ENCODE data around the gene TSPAN32.

The TSPAN32 gene, protein sequence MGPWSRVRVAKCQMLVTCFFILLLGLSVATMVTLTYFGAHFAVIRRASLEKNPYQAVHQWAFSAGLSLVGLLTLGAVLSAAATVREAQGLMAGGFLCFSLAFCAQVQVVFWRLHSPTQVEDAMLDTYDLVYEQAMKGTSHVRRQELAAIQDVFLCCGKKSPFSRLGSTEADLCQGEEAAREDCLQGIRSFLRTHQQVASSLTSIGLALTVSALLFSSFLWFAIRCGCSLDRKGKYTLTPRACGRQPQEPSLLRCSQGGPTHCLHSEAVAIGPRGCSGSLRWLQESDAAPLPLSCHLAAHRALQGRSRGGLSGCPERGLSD

DNA sequence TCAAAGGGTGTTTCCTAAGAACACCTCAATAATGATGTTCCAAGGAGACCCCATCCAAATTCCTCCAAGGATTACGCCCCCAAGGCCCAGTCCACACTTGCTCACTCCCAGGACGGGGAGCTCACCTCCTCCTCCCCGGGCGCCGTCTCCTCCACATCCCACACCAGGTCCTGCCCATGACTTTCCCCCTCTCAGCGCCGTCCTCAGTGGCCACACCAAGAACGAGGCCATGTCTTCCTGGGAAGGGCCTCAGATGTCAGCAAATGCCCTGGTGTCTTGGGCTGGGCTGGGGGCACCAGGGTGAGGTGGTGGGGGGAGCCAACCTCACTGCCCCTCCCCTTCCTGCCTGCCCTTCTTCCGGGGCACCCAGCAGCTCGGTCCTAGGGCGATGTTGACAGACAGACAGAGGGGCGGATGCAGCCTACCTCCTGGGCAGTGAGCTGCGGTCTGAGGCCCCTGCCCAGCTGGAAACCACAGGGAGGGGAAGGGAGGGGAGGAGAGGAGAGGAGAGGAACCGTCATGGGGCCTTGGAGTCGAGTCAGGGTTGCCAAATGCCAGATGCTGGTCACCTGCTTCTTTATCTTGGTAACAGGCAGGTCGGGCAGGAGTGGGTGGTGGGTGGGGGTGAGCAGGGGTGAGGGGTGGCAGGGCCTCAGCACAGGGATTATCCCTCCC lies at the start of gene TSPAN32, which contains the start of gene C11orf21:
TSS of gene TSPAN32 (plus strand) at position 383 of the 675 bp plus-strand sequence. CDS start at position 520, 137 bp downstream.
TSS of gene C11orf21 (minus strand) at position 288 of the 675 bp plus-strand sequence. CDS start at position 178, 110 bp downstream.
- no peak for FAIRE-seq

DNA sequence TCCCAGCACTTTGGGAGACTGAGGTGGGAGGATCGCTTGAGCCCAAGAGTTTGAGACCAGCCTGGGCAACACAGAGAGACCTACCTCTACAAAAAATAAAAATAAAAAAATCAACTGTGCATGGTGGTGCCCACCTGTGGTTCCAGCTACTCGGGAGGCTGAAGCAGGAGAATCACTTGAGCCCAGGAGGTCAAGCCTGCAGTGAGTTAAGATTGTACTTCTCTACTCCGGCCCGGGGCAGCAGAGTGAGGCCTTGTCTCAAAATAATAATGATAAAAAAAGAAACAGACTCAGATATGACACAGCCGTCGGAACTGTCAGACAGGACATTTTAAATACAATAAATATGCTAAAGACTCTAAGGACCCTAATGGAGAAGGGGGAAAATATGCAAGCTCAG lies 49.8 kb upstream of the TSPAN32 start:
- FAIRE-seq, result no peak

DNA sequence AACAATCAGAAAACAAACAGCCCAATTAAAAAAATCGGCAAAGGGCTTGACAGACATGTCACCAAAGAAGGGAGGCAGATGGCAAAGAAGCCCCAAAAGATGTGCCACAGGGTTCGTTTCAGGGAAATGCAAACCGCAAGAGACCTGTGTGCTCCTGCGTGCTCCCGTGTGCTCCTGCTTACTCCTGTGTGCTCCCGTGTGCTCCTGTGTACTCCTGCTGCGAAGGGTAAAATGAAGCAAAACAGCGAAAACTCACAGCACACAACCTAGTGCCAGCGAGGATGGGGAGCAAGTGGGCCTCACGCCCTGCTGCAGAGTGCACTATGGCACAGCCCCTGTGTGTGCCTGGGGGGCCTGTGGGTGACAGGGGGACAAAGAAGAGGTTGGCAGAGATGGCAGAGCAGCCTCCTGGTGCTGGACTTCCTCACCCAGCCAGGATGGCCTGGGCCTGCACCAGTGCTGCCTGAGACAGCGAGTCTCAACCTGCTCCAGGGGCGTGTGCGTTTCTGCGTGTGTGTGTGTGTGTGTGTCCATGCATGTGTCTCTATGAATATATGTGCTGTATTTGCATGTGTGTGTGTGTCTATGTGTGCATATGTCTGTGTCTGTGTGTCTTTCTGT lies 45.4 kb upstream of the TSPAN32 start:
- no peak for FAIRE-seq

DNA sequence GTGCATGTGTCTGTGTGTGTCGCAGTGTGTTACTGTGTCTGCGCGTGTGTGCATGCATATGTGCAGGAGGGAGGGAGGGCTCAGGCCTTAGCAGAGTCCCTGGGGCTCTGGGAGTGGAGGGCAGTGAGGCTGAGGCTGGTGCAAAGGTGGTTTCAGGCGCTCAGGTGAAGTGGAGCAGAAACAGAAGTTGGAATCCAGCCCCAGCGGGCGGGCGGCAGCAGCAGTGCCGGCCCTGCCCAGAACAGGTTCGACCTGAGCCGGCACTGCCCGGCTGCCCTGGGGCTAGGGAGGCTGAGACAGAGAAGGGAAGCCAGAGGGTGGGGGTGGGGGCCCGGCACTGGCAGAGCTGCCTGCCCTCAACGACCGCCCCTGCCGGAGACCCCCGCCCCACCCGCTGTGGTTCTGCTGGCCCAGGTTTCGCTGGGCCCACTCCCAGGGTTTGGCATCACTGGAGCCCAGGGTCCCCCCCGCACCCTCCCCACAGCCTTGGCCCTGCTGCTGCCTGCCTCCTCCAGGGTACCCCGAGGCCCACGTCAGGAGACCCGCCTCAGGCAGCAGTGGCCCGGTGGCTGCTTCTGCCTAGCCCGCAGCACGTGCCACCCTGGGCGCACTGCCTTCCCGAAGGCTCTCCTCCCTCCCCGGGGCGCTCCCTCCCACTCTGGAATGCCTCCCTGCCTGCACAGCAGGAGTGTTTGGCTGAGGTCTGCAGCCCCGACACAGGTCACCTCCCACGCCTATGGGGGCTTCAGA lies 44.7 kb upstream of the TSPAN32 start:
- no peak for FAIRE-seq

DNA sequence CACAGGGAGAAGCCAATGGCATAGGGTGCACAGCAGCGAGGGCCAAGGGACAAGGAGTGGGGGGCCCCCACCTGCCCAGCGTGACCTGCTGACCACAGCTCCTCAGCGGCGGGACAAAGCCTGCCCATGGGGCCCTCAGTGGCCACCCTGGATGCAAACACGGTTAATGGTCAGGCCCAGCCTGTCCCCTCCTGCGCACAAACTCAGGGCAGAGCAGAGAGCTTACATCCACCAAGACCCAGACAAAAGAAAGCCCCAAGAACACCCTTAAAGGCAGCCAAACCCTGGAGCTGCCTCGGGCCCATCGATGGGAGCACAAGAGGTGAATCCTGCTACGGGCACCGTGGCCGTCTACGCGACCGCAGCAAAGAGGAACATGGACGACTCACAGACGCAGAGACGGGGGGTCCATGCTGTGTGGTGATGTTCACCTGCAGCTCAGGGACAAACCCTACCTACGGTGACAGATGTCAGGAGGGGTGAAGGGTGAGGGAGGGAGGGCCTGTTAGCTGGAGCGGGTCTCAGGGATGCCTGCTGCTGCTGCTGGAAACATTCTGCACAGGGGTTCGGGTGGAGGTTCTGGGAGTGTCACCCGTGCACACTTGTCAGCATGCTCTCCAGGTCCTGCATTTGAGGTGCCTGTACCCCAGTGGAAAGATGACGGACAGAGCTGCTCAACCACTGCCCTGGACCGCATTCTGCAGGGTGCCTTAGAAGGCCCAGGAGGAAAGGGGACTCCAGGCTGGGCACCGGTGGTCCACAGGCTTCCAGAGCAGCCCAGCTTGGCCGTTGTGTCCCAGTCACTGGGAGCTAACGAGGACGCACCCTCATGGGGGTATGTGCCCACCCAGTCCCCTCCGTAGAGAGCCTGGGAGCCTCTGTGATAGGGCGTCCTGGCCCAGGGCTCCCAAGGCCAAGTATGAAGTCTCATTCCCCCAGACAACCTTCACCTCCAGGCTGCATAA lies 43.0 kb upstream of the TSPAN32 start:
- FAIRE-seq, result no peak

DNA sequence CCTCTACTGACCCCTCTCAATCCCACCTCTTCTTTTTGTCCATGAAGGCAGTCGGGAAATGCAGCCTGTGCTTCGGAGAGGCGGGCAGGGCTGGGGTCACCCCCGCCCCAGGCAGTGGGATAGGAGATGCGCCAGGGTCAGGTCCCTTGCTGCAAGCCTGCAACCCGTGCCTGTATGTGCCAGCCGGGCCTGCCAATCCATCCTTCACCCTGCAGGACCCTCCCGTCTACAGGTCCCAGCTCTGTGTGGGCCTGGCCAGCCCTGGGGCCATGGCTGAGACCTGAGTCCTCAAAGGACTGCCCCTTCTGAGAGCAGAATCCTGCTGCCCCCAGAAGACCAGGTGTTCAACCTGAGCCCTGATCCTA lies 42.4 kb upstream of the TSPAN32 start:
- no peak for FAIRE-seq

DNA sequence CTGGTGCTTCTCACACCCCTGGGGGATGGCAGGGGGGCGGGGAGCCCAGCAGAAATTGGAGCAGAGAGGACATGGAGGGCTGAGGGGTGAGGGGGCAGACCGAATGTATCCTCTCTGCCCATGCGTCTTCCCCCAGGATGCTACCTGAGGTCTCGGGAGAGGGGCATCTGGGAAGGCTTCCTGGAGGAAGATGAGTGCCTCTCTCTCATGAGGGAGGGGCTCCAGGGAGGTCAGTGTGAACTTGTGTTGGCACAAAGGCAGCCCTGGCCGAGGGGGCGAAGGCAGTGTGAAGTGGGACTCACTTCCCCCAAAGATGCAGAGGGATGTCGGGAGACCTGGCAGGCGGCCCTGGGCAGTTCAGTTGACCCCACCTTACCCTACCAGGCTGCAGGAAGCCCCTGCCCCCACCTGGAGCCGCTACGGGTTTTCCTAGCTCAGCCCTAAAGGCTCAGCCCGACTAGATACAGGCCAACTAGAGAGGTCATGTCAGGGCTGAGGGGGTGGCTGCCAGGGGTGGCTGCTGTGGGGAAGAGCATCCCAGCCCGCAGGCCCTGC lies 41.8 kb upstream of the TSPAN32 start:
- no peak for FAIRE-seq

DNA sequence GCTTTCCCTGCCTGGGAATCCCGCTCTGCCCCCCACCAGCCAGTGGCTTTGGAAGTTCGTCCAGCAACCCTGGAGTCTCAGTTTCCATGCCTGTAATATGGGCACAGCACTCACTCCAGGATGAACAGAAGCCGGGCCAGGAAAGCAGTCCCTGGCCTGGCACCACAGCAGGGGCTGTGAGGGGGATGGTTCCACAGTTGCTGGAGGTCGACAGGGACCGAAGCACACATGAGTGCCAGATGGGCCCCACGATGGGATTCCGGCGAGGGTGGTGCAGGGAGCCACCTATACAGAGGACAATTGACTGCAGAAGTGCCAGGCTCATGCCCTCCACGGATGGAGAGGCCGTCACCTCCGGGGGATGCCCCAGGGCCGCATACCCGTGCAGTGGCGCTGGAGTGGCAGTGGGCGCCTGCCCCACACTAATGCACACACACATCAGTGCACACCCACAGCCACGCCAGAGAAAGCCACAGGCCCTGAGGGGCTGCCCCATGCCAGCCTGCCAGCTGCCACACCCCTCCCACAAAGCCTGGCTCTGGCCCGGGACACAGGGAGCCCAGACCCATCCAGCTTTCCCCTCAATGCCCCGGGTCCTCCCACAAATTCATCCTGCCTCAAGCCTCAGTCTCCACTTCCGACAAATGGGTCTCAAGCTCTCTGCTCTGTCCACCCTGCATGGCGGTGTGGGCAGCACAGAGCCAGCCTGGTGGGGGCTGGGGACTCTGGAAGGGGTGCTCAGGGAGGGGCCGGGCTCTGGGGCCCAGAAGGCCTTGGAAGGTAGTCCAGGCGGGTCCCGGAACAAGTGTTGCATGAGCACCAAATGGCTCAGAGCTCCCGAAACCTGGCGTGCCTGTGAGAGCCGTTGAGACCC lies 41.1 kb upstream of the TSPAN32 start:
- no peak for FAIRE-seq

DNA sequence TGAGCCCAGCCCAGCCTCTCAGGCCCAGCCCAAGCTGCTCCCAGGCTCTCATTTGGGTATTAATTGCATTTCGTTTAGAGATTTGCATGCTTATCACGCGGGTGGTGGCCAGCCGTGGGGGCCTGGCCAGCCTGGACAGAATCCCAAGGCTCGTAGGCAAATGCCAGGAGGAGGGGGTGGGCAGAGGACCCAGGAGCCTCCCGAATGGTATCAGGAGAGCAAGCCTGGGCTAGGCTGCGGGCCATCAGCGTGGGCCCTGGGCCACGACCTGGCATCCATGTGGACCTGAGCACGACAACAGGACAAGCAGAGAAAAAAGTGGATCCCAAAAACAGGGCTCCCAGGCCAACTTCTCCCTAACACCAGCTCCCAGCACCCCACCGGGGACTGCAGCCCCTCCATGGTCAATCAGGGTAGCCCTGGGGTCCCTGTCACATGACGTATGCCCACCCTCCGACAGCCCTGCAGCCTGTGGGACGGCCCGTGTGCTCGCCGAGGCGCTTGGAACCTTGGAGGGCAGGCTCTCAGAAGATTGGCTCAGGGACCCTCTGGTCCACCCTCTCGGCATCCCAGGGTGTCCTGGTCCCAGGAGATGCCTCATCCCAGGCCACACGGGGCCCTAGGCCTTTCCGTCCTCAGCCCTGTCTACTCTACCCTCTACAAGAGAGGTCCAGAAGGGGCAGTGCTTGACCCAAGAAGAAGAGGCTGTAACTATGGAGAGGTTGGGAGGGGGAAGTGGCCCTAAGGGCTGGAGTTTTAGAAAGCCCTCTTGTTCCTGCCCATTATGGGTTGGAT lies 40.2 kb upstream of the TSPAN32 start:
- no peak for FAIRE-seq

DNA sequence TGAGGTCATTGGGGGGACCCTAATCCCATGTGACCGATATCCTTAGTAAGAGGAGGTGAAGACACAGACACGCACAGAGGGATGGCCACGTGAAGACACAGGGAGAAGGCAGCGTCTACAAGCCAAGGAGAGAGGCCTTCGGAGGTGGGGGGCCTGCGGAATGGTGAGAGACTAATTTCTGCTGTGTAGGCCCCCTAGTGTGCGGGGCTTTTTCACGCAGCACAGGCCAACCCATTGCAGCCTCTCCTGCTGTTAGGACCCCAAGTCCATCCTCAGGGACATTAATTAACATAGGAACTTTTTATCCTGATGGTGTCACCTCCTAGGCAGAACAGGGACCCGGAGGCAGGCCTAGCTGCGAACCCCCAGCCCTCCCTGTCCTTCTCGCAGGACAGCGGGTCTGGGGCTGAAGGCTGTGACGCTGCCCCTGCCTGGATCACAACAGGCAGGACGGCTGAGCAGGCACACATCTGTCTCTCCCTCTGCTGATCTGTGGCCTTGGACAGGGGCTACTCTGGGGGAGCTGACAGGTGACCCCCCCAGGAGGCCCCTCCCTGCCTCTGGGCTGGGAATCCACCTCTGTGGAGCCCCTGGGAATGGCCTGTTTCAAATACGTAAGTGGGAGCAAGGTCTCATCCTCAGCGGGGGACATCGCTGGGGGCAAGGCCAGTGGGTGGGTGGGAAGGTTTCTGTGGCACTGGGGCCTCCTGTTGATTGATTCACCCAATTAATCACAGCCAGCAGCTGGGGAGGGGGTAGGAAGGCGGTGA lies 39.3 kb upstream of the TSPAN32 start:
- FAIRE-seq, result no peak

DNA sequence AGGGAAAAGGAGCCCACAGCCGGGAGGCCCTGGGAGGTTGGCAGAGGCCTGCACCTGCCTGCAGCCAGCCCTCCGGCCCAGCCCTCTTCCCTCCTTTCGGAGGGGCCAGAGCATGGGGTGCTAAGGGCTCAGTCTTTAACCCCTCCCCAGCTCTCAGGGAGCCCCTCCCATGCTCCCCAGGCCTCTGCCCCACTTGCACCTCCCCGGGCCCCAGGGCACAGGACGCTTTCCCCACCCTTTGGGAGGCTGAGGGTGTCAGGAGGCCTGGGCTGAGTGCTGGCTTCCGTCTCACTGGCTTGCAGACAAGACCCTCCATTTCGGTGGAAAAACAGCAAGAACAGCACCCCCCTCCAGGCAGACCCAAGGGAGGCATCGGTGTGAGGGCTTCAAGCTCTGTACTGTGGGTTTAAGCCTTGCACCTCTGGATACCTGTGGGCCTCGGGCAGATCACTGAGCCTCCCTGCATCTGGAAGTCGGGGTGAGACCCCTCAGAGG lies 38.7 kb upstream of the TSPAN32 start:
- FAIRE-seq, result no peak

DNA sequence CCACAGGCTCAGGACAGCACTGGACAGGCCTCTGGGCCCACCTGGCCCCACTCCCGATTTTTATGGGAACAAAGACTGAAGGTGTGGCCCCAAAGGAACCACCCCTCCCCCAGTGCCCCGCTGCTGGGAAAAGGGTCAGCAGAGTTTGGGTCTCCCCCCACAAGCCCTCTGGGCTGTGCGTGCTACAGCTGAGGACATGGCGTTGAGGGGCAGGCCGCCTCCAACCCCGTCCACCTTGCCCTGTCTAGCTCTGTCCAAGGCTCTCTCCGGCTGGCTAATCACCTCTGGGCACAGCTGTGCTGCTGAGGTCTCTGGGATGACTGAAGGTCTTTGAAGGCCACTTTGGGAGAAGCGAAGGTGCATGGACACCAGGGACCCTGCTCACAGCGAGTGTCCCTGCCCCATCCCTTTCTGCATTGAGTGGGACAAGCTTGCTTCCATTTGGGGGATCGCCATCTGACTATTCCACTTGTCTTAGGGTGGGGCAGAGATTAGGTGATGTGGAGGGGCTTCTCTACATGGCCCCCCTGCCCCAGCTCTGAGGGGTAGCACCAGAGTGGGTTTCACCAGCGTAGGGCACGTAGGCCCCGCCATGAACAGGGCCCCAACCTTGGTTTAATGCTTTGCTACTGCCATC lies 38.0 kb upstream of the TSPAN32 start:
- no peak for FAIRE-seq

DNA sequence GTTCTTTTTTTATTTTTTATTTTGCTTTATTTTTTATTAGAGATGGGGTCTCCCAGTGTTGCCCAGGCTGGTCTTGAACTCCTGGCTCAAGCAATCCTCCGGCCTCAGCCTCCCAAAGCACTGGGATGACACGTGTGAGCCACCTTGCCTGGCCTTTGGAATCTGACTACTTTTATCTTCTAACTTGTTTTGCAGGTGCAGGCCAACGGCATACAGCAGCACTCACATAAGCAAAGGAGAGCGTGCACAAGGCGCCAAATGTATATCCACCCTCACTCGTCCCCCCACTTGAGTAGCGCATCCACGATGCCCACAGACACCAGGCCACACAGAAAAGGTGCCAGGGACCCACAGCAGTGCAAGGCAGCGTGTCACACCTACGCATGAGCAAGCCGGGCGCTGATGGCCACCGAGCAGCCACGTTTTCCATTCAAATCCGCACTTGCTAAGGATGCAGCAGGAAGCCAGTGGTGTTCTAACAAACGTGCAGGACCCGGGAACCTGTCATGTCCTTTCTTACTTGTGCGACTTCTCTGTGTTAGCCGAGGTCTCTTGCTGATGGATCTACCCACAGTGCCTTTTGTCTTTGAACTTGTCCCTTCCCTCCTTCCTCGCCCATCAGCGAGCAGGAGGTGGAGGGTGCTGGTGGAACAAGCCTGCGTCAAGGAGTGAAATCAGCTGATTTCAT lies 37.3 kb upstream of the TSPAN32 start:
- FAIRE-seq, result no peak

DNA sequence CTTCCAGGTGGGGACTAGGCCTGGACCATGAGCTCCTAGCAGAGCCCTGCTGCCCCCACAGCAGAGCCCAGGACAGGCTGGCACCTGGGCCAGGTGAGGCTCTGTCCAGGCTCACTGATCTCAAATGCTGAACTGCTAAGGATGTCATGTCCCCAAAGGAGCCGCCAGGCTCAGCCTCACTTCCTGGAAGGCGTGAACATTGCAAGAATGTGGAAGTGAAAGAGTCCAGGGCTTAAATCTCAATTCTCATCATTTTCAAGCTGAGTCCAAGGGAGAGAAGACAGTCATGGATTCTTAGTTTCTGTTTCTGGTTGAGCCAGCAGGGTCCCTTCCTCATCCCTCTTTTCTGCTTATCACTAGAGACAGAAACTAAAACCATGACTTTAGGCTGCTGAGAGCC lies 36.4 kb upstream of the TSPAN32 start:
- no peak for FAIRE-seq

DNA sequence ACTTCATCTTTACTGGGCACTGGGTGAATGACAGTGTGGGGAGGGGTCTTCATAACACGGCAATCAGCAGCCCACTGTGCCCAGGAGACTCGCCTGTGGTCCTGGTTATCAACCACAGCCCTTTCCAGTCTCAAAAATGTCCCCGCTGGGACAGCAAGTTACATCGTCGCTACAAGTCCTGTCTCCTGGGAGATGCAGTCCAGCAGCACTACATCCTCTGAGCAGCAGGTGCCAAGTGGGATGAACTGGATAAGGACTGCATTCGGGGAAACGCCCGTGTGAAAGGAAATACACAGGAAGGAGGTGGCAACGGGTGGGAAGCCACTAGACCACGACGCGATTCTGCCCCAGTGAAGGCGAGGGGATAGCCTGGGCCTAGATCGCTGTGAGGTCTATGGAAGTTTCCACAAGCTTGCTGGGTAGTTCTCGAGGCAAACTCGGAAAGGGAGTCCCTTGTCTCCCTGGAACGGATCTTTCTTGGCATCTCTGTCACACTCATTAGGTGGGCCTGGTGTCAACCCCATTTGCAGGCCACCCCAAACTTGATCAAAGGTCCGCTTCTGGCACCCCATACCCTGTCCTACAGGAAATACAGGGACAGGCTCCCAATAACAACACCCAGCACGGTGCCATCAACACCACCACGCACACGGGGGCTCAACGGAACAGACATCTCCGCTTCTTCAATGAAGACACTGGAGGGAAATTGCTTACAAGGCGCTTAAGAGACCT lies 35.8 kb upstream of the TSPAN32 start:
- FAIRE-seq, result no peak

DNA sequence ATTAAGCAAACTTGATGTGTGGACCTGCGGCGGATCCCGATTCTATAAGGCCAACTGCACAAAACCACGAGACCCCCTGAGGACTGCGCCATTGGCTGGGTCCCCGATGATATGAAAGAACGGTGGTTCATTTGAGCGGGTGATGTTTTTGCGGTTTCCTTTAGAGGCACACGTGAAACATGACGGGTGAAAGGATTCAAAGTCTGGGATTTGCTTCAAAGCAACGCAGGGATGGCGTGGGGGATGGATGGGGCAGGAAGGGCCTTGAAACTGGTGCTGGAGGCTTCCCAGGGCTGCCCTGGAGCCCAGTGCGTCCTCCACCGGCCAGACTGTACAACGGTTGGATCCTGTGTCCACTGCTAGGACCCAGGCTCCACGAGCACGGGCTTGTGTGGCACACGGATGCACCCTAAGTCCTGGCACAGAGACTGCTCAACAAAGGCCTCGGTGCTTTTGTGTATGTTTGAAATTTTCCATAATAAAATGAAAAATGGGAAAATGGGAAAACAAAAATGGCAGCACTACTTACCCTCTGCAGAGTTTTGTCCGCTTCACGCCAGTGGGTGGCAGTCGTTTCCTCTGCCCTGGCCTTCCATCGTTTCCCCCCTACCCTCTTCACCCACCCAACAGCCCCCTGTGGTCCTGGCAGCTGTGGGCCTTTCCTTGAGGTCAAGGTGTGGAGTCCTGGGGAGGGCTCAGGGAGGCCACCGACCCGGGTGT lies 35.1 kb upstream of the TSPAN32 start:
- FAIRE-seq, result no peak

All from colon (tissue), 2 donors.